B cell (primary cell): ENCODE data around the gene ARRDC5. TPM values are rescaled to one million over a fixed set of nuclear protein-coding genes. Genes with fewer than 3 reads are reported as not detected.
"Not testable (repeated sequence)": the region's sequence is repeated elsewhere in the genome, so short reads cannot be mapped to it uniquely, and the experiment has no call there.

Source experiments
- ATAC-seq: fragments of 200-7000 bp; cut with Tn5 transposase; one replicate; pipeline ENCODE4 v1.10.0; 2021; ENCODE audit warnings: low read depth, mild to moderate bottlenecking, moderate number of reproducible peaks, moderate library complexity
- CTCF ChIA-PET: fragments of 350-600 bp; sonication (Branson Sonifier 250); formaldehyde crosslinking; loops from one replicate; lab custom pipeline; 2021; ENCODE audit warnings: antibody characterized with exemption, inconsistent platforms; lab: Charles Lee
- POLR2A ChIA-PET: fragments of 350-600 bp; sonication (Branson Sonifier 250); formaldehyde crosslinking; loops from one replicate; lab custom pipeline; 2021; ENCODE audit warnings: antibody characterized with exemption; lab: Charles Lee
- DNase-seq: peaks from one replicate; pipeline ENCODE4 v3.0.0; 2013
- H2AFZ ChIP-seq: 2 replicates; pipeline ENCODE4 v1.6.1; 2012; ENCODE audit warnings: mild to moderate bottlenecking, low read depth, low read length; ENCODE audit not compliant: insufficient read depth, poor library complexity, severe bottlenecking
- H3K27ac ChIP-seq, 2 donors: 1 replicate in 1 of 2; 2 replicates in 1 of 2; pipeline ENCODE4 v1.5.1; 2012 to 2013; ENCODE audit warnings: low read length in 2 of 2, mild to moderate bottlenecking in 2 of 2, moderate library complexity in 1 of 2
- H3K27me3 ChIP-seq, 4 experiments: fragments of 200-600 bp in 1 of 4; sonication (generic) in 1 of 4; replicated peaks in 1 of 4; 1 replicate in 2 of 4; 2 replicates in 2 of 4; pipeline versions ENCODE4 v1.6.1 to v1.7.0; 2013 to 2016; ENCODE audit warnings: low read length in 3 of 4, mild to moderate bottlenecking in 2 of 4, mixed read lengths in 1 of 4, moderate library complexity in 1 of 4; ENCODE audit not compliant: insufficient read depth in 4 of 4, control insufficient read depth in 3 of 4; ENCODE audit errors: control extremely low read depth in 1 of 4
- H3K36me3 ChIP-seq, 2 experiments: replicated peaks in 1 of 2; 1 replicate in 1 of 2; 2 replicates in 1 of 2; pipeline versions ENCODE4 v1.6.1 to v1.7.1; 2013; ENCODE audit warnings: low read length in 1 of 2; ENCODE audit not compliant: insufficient read depth in 2 of 2, control insufficient read depth in 1 of 2; ENCODE audit errors: control extremely low read depth in 1 of 2, extremely low read depth in 1 of 2
- H3K4me1 ChIP-seq, 2 donors: fragments of 200-600 bp in 1 of 2; sonication (generic) in 1 of 2; 1 replicate in 1 of 2; 2 replicates in 1 of 2; pipeline versions ENCODE4 v1.5.1 to v1.6.1; 2013 to 2017; ENCODE audit warnings: low read length in 2 of 2; ENCODE audit not compliant: control insufficient read depth in 2 of 2, insufficient read depth in 2 of 2
- H3K4me2 ChIP-seq: replicated peaks from 2 replicates; pipeline ENCODE3; 2012; ENCODE audit warnings: mild to moderate bottlenecking, low read depth, low read length; ENCODE audit not compliant: poor library complexity, severe bottlenecking
- H3K4me3 ChIP-seq, 5 experiments: fragments of 200-600 bp in 1 of 5; sonication (generic) in 1 of 5; 1 replicate in 3 of 5; 2 replicates in 2 of 5; pipeline versions ENCODE4 v1.5.1 to v1.7.0; 2011 to 2016; ENCODE audit warnings: low read length in 4 of 5, mild to moderate bottlenecking in 4 of 5, low read depth in 2 of 5, control low read depth in 1 of 5, moderate library complexity in 1 of 5; ENCODE audit not compliant: insufficient read depth in 1 of 5; ENCODE audit errors: control extremely low read depth in 1 of 5, extremely low read depth in 1 of 5
- H3K79me2 ChIP-seq: fragments of 200-600 bp; sonication (generic); one replicate; pipeline ENCODE4 v1.6.0; 2016; ENCODE audit warnings: low read length; ENCODE audit not compliant: control insufficient read depth, insufficient read depth
- H3K9ac ChIP-seq: fragments of 200-600 bp; sonication (generic); 2 replicates; pipeline ENCODE4 v1.6.1; 2017; ENCODE audit warnings: mild to moderate bottlenecking, low read length, moderate library complexity
- H3K9me3 ChIP-seq, 3 donors: one replicate each; pipeline versions ENCODE4 v1.6.1 to v1.7.1; 2013; ENCODE audit warnings: low read length in 2 of 3; ENCODE audit not compliant: control insufficient read depth in 2 of 3, insufficient read depth in 1 of 3; ENCODE audit errors: control extremely low read depth in 1 of 3
- H4K20me1 ChIP-seq: 2 replicates; pipeline ENCODE4 v1.6.0; 2012; ENCODE audit warnings: mild to moderate bottlenecking, low read length; ENCODE audit not compliant: insufficient read depth, control insufficient read depth, poor library complexity, severe bottlenecking
- H3K27ac Mint-ChIP-seq: one replicate; pipeline ENCODE4 v1.8.0; 2021; ENCODE audit warnings: mixed read lengths
- H3K27me3 Mint-ChIP-seq: one replicate; pipeline ENCODE4 v1.8.0; 2021; ENCODE audit warnings: mixed read lengths
- H3K4me1 Mint-ChIP-seq: one replicate; pipeline ENCODE4 v1.8.0; 2021; ENCODE audit warnings: mixed read lengths
- H3K4me3 Mint-ChIP-seq: one replicate; pipeline ENCODE4 v1.8.0; 2021; ENCODE audit warnings: mixed read lengths
- H3K9me3 Mint-ChIP-seq: one replicate; pipeline ENCODE4 v1.8.0; 2022; ENCODE audit warnings: mixed read lengths; ENCODE audit not compliant: insufficient read depth
- EZH2 ChIP-seq: IDR thresholded peaks from 2 replicates; pipeline ENCODE4 v1.6.1; 2012; ENCODE audit warnings: borderline replicate concordance, low read depth, mild to moderate bottlenecking, moderate library complexity, low read length; ENCODE audit not compliant: insufficient read depth, poor library complexity, severe bottlenecking
- WGBS: methylation state at CpG from one replicate; pipeline ENCODE4 v1.1.5; 2013; ENCODE audit warnings: missing lambda C conversion rate; ENCODE audit not compliant: insufficient coverage; 5-methylcytosine and 5-hydroxymethylcytosine counted together
- intact Hi-C: fragments of 100-400 bp; cut with micrococcal nuclease; formaldehyde crosslinking; loops from one replicate; pipeline ENCODE4 v1.10.0; 2022
- polyA minus RNA-seq: library from RNA; depleted of rRNA, polyadenylated mRNA; stranded (reverse); fragments of >200 nt; gene quantifications from 2 replicates; pipeline ENCODE4 v1.2.3, GENCODE V29; 2012
- polyA plus RNA-seq: library from polyadenylated mRNA; depleted of rRNA; stranded (reverse); fragments of >200 nt; gene quantifications from 2 replicates; pipeline ENCODE4 v1.2.3, GENCODE V29; 2012
- total RNA-seq, 2 donors: library from RNA; stranded (reverse); fragments of 120-200 nt in 1 of 2; gene quantifications; 1 replicate in 1 of 2; 2 replicates in 1 of 2; pipeline versions ENCODE4 v1.2.3 to v1.2.4, GENCODE V29; 2013 to 2022
- TF ChIP-seq, protein P1 (sequence below): fragments of 200-600 bp; IDR thresholded peaks from one replicate; pipeline ENCODE4 v1.8.0; 2022; ENCODE audit warnings: antibody characterized with exemption, mild to moderate bottlenecking

ARRDC5 gene
- total RNA-seq (10.2 and 13.0 TPM in 2 replicates), polyA plus RNA-seq (10.7 and 13.2 TPM in 2 replicates), polyA minus RNA-seq (9.4 and 18.6 TPM in 2 replicates)
- 6.5 TPM for total RNA-seq (2013)

- DNase-seq (no peak), ATAC-seq (no peak)
- Histone ChIP-seq H3K27ac (no peak within 1 kb of the TSS), H3K9ac (no peak within 1 kb of the TSS), H3K36me3 (peaks cover 0 to 4% of the 10 kb centered on the region in 2 experiments), H3K4me2 (no peak within 1 kb of the TSS), H3K79me2 (peaks cover 53% of the 10 kb centered on the region), H3K9me3 (no peaks in the 10 kb centered on the region), H3K4me3 (no peak within 1 kb of the TSS), H4K20me1 (peaks cover 35% of the 10 kb centered on the region), H3K4me1 (no peaks in the 10 kb centered on the region), H2AFZ (no peak within 1 kb of the TSS), H3K27me3 (no peaks in the 10 kb centered on the region)
- TF ChIP-seq EZH2, result no peak
- TF ChIP-seq, protein P1, sequence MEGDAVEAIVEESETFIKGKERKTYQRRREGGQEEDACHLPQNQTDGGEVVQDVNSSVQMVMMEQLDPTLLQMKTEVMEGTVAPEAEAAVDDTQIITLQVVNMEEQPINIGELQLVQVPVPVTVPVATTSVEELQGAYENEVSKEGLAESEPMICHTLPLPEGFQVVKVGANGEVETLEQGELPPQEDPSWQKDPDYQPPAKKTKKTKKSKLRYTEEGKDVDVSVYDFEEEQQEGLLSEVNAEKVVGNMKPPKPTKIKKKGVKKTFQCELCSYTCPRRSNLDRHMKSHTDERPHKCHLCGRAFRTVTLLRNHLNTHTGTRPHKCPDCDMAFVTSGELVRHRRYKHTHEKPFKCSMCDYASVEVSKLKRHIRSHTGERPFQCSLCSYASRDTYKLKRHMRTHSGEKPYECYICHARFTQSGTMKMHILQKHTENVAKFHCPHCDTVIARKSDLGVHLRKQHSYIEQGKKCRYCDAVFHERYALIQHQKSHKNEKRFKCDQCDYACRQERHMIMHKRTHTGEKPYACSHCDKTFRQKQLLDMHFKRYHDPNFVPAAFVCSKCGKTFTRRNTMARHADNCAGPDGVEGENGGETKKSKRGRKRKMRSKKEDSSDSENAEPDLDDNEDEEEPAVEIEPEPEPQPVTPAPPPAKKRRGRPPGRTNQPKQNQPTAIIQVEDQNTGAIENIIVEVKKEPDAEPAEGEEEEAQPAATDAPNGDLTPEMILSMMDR, result no peak
- CTCF ChIA-PET, result interaction anchor here (1.0 to 1.7 kb wide), 2 partner anchors 9 to 93 kb away, joined by 4 to 5 read pairs; no protein-coding TSS in a partner anchor
- POLR2A ChIA-PET, result no interaction called here
- WGBS, result 94% methylated on average over 2 of the region's 7 CpGs
- Mint-ChIP-seq H3K27ac (no peak within 1 kb of the TSS), H3K4me3 (no peak within 1 kb of the TSS), H3K27me3 (no peaks in the 10 kb centered on the region), H3K4me1 (peaks cover 1% of the 10 kb centered on the region), H3K9me3 (no peaks in the 10 kb centered on the region)
- intact Hi-C loops, result no loop called here
Measured at GRCh38 chr19:4902796-4903195, at the start of gene ARRDC5. Gene ARRDC5, minus strand, starts transcription at chr19:4902896. Its CDS starts 71 bp downstream, at chr19:4902825.

DNA sequence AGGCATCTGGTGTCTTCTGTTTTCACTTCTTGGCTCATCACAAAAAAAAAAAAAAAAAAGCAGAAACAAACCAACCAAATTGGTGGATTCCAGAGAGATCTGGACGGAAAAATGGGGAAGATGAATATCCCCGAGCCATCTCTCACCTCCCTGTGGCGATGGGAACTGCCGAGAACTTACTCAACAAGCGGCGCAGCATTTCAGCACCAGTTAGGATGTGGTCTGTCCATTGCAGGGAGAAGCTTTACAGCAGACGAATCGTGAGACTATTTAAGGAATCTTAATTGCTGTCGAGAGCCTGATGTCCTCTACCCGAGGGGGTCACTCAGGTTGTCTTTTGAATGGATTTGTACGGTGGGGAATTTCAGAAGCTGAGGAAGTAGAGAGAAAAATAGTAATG lies 49.0 kb upstream of the ARRDC5 start:
- 93% methylated on average over 10 of the region's 11 CpGs for WGBS
- Histone ChIP-seq H3K27ac (no peak overlapping the region), H3K4me3 (no peak overlapping the region), H3K4me1 (no peaks in the 10 kb centered on the region), H2AFZ (no peak overlapping the region), H3K9ac (no peak overlapping the region), H3K9me3 (no peaks in the 10 kb centered on the region), H4K20me1 (no peaks in the 10 kb centered on the region), H3K79me2 (no peaks in the 10 kb centered on the region), H3K4me2 (no peak overlapping the region), H3K36me3 (no peaks in the 10 kb centered on the region), H3K27me3 (no peaks in the 10 kb centered on the region)
- H3K4me1 Mint-ChIP-seq, result no peaks in the 10 kb centered on the region
- ChIA-PET CTCF (no interaction called here), POLR2A (no interaction called here)
- H3K9me3 Mint-ChIP-seq, result no peaks in the 10 kb centered on the region
- TF ChIP-seq EZH2, result no peak
- TF ChIP-seq, protein P1, result no peak
- H3K4me3 Mint-ChIP-seq, result no peak overlapping the region
- DNase-seq, result no peak
- no peak overlapping the region for H3K27ac Mint-ChIP-seq
- intact Hi-C loops, result no loop called here
- H3K27me3 Mint-ChIP-seq, result no peaks in the 10 kb centered on the region
- no peak for ATAC-seq

DNA sequence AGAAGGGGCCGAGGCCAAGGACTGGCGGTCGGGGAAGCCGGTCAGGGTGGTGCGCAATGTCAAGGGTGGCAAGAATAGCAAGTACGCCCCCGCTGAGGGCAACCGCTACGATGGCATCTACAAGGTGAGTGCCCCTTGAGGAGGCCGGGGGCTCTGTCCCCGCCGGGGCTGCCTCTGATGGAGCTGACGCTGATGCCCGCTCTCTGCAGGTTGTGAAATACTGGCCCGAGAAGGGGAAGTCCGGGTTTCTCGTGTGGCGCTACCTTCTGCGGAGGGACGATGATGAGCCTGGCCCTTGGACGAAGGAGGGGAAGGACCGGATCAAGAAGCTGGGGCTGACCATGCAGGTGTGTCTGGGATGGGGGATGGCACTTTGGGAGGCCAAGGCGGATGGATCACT lies 48.0 kb upstream of the ARRDC5 start:
- 97% methylated on average over 16 of the region's 23 CpGs for WGBS
- CTCF ChIA-PET, H3K27ac ChIP-seq, POLR2A ChIA-PET, H3K4me1 Mint-ChIP-seq, H3K9ac ChIP-seq, H3K4me1 ChIP-seq, H3K9me3 ChIP-seq, H3K79me2 ChIP-seq, H3K27me3 ChIP-seq, intact Hi-C loops, H2AFZ ChIP-seq, H3K4me2 ChIP-seq, H3K4me3 Mint-ChIP-seq, H3K27me3 Mint-ChIP-seq, DNase-seq, H3K4me3 ChIP-seq, H3K9me3 Mint-ChIP-seq, H3K27ac Mint-ChIP-seq, H4K20me1 ChIP-seq, H3K36me3 ChIP-seq, ATAC-seq: not testable (repeated sequence)
